Astrocyte (in vitro differentiated cells and primary cell): Measurements from ENCODE around the gene TMEM115. TPM values are rescaled to one million over a fixed set of nuclear protein-coding genes. Genes with fewer than 3 reads are reported as not detected.

Experiments
- DNase-seq: peaks from one replicate; pipeline ENCODE4 v3.0.0-alpha.2; 2010; ENCODE audit warnings: low read depth
- FAIRE-seq: peaks from 2 replicates; lab custom pipeline; 2011; peaks lifted over from hg19 to GRCh38; lab: Jason Lieb, UNC
- H2AFZ ChIP-seq: 2 replicates; pipeline ENCODE4 v1.6.0; 2012; ENCODE audit warnings: low read depth, low read length, inconsistent platforms
- H3K27ac ChIP-seq: 2 replicates; pipeline ENCODE4 v1.5.1; 2011; ENCODE audit warnings: low read depth, low read length, inconsistent platforms
- H3K27me3 ChIP-seq: 2 replicates; pipeline ENCODE4 v1.6.0; 2011; ENCODE audit warnings: low read length, inconsistent platforms; ENCODE audit not compliant: insufficient read depth
- H3K36me3 ChIP-seq: 2 replicates; pipeline ENCODE4 v1.5.1; 2011; ENCODE audit warnings: low read length, inconsistent platforms; ENCODE audit not compliant: insufficient read depth
- H3K4me1 ChIP-seq: 2 replicates; pipeline ENCODE4 v1.5.1; 2011; ENCODE audit warnings: low read length, inconsistent platforms; ENCODE audit not compliant: insufficient read depth
- H3K4me2 ChIP-seq: 2 replicates; pipeline ENCODE4 v1.6.0; 2012; ENCODE audit warnings: low read length, inconsistent platforms
- H3K4me3 ChIP-seq: 2 replicates; pipeline ENCODE4 v1.5.1; 2011; ENCODE audit warnings: low read depth, mild to moderate bottlenecking, low read length, inconsistent platforms; ENCODE audit not compliant: insufficient read depth
- H3K79me2 ChIP-seq: 2 replicates; pipeline ENCODE4 v1.6.0; 2012; ENCODE audit warnings: mild to moderate bottlenecking, low read length, inconsistent platforms; ENCODE audit not compliant: insufficient read depth
- H3K9ac ChIP-seq: 2 replicates; pipeline ENCODE4 v1.6.0; 2012; ENCODE audit warnings: mild to moderate bottlenecking, low read length, inconsistent platforms
- H3K9me3 ChIP-seq: 2 replicates; pipeline ENCODE4 v1.5.1; 2012; ENCODE audit warnings: low read depth, mild to moderate bottlenecking, low read length, inconsistent platforms; ENCODE audit not compliant: insufficient read depth
- H4K20me1 ChIP-seq: 2 replicates; pipeline ENCODE4 v1.6.0; 2012; ENCODE audit warnings: low read length, inconsistent platforms; ENCODE audit not compliant: insufficient read depth
- H3K27ac Mint-ChIP-seq: one replicate; pipeline ENCODE4 v1.8.0; 2021; ENCODE audit warnings: mild to moderate bottlenecking, mixed read lengths; ENCODE audit not compliant: unreplicated experiment
- H3K27me3 Mint-ChIP-seq: one replicate; pipeline ENCODE4 v1.8.0; 2021; ENCODE audit warnings: low read depth, mixed read lengths; ENCODE audit not compliant: unreplicated experiment
- H3K36me3 Mint-ChIP-seq: one replicate; pipeline ENCODE4 v1.8.0; 2021; ENCODE audit warnings: low read depth, mixed read lengths; ENCODE audit not compliant: unreplicated experiment
- H3K4me1 Mint-ChIP-seq: one replicate; pipeline ENCODE4 v1.8.0; 2021; ENCODE audit warnings: low read depth, mixed read lengths; ENCODE audit not compliant: unreplicated experiment
- H3K4me3 Mint-ChIP-seq: one replicate; pipeline ENCODE4 v1.8.0; 2021; ENCODE audit warnings: mild to moderate bottlenecking, moderate library complexity, mixed read lengths; ENCODE audit not compliant: unreplicated experiment
- H3K9me3 Mint-ChIP-seq: one replicate; pipeline ENCODE4 v1.8.0; 2021; ENCODE audit warnings: mild to moderate bottlenecking, mixed read lengths; ENCODE audit not compliant: unreplicated experiment
- EZH2 ChIP-seq: IDR thresholded peaks from 2 replicates; pipeline ENCODE4 v1.6.1; 2012; ENCODE audit warnings: mild to moderate bottlenecking, low read length, inconsistent platforms; ENCODE audit not compliant: insufficient read depth
- total RNA-seq: library from RNA; stranded (reverse); gene quantifications from 2 replicates; pipeline ENCODE4 v1.2.1, GENCODE V29; 2021
- TF ChIP-seq, protein P1 (sequence below): IDR thresholded peaks from 2 replicates; pipeline ENCODE4 v1.5.1; 2011; ENCODE audit warnings: low read depth, mild to moderate bottlenecking, inconsistent platforms, low read length, moderate library complexity; ENCODE audit not compliant: insufficient read depth

The TMEM115 gene
- total RNA-seq, 1 donor from 2014 or later, result 48.7 TPM

DNA sequence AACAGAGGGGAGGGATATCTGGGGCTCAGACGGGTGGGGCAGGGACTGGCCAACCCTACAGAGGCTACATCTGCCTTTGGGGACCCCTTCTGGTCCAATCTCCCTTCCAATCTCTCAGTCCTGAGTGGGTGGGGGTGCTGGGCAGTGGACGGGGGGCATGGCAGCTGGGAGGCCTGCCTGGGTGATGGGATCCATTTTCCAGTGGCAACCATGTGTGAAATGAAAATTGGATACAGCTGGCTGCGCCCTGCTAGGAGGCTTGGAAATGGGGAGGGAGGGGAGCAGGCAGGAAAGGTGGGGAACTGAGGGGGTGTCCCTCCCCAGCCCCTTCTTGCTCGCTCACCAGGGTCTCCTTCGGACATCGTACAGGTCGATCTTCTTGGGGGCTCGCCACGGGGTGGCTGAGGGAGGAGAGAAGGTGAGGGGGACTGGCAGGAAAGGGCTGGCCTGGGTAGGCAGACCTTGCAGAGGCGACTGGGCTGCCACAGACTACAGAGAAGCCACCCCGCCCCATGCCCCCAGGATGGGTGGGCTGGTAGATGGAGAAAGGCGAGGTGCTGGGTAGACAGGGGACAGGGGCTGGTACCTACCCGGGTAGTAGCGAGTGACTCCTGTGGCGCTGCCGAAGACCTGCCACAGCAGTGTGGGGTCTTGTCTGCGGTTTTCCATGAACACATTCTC, 21.2 kb upstream of the TMEM115 start:
- no peak for FAIRE-seq
- no peak overlapping the region for H3K4me2 ChIP-seq
- no peaks in the 10 kb centered on the region for H3K9me3 Mint-ChIP-seq
- H3K27me3 Mint-ChIP-seq, result peaks cover 49% of the 10 kb centered on the region
- H2AFZ ChIP-seq, result no peak overlapping the region
- H3K4me3 ChIP-seq, result no peak overlapping the region
- H3K9ac ChIP-seq, result no peak overlapping the region
- H3K4me1 ChIP-seq, result no peaks in the 10 kb centered on the region
- H4K20me1 ChIP-seq, result no peaks in the 10 kb centered on the region
- H3K36me3 Mint-ChIP-seq, result no peaks in the 10 kb centered on the region
- no peak overlapping the region for H3K27ac Mint-ChIP-seq
- H3K27ac ChIP-seq, result no peak overlapping the region
- no peak for DNase-seq
- TF ChIP-seq, protein P1, sequence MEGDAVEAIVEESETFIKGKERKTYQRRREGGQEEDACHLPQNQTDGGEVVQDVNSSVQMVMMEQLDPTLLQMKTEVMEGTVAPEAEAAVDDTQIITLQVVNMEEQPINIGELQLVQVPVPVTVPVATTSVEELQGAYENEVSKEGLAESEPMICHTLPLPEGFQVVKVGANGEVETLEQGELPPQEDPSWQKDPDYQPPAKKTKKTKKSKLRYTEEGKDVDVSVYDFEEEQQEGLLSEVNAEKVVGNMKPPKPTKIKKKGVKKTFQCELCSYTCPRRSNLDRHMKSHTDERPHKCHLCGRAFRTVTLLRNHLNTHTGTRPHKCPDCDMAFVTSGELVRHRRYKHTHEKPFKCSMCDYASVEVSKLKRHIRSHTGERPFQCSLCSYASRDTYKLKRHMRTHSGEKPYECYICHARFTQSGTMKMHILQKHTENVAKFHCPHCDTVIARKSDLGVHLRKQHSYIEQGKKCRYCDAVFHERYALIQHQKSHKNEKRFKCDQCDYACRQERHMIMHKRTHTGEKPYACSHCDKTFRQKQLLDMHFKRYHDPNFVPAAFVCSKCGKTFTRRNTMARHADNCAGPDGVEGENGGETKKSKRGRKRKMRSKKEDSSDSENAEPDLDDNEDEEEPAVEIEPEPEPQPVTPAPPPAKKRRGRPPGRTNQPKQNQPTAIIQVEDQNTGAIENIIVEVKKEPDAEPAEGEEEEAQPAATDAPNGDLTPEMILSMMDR, result no peak
- H3K79me2 ChIP-seq, result no peaks in the 10 kb centered on the region
- no peaks in the 10 kb centered on the region for H3K27me3 ChIP-seq
- H3K4me1 Mint-ChIP-seq, result no peaks in the 10 kb centered on the region
- H3K9me3 ChIP-seq, result no peaks in the 10 kb centered on the region
- H3K36me3 ChIP-seq, result no peaks in the 10 kb centered on the region
- H3K4me3 Mint-ChIP-seq, result no peak overlapping the region

GRCh38 chr3:50378757-50379156, 19.4 kb upstream of the TMEM115 start:
- H3K27me3 Mint-ChIP-seq, result peaks cover 41% of the 10 kb centered on the region
- FAIRE-seq (no peak), DNase-seq (no peak)
- Histone ChIP-seq H3K27ac (no peak overlapping the region), H3K4me2 (no peak overlapping the region), H3K36me3 (no peaks in the 10 kb centered on the region), H3K9ac (no peak overlapping the region), H3K9me3 (no peaks in the 10 kb centered on the region), H3K4me3 (no peak overlapping the region), H2AFZ (no peak overlapping the region), H3K79me2 (no peaks in the 10 kb centered on the region), H4K20me1 (no peaks in the 10 kb centered on the region), H3K4me1 (no peaks in the 10 kb centered on the region), H3K27me3 (peaks cover 2% of the 10 kb centered on the region)
- H3K9me3 Mint-ChIP-seq, result no peaks in the 10 kb centered on the region
- no peak overlapping the region for H3K4me3 Mint-ChIP-seq
- H3K36me3 Mint-ChIP-seq, result no peaks in the 10 kb centered on the region
- TF ChIP-seq EZH2, result no peak
- TF ChIP-seq, protein P1, result no peak
- no peak overlapping the region for H3K27ac Mint-ChIP-seq
- no peaks in the 10 kb centered on the region for H3K4me1 Mint-ChIP-seq

DNA sequence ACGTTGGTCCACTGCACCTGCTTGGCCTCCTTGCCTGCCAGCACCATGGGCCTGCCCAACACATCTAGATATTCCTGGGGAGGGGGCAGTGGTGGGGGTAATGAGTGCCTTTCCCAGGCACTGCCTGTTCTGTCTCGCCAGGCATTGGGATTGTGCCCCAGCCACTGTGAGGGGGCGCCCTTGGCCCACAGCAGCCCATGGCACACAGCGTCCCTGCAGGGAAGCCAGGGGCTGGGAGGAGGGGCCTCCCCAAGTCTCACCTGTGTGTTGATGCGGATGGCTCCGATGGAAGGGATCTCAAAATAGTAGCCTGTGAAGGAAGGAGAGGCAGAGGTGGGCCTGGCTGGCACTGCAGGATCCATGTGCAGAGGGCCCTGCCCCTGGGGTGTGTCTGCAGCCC, 18.7 kb upstream of the TMEM115 start:
- no peak overlapping the region for H3K27ac ChIP-seq
- Mint-ChIP-seq H3K4me3 (no peak overlapping the region), H3K36me3 (no peaks in the 10 kb centered on the region), H3K4me1 (peaks cover 3% of the 10 kb centered on the region), H3K27me3 (peaks cover 38% of the 10 kb centered on the region), H3K9me3 (no peaks in the 10 kb centered on the region), H3K27ac (no peak overlapping the region)
- no peaks in the 10 kb centered on the region for H3K79me2 ChIP-seq
- peaks cover 2% of the 10 kb centered on the region for H3K27me3 ChIP-seq
- TF ChIP-seq, protein P1, result no peak
- no peak for TF ChIP-seq EZH2
- no peaks in the 10 kb centered on the region for H4K20me1 ChIP-seq
- DNase-seq (no peak), FAIRE-seq (no peak)
- H3K9ac ChIP-seq, result no peak overlapping the region
- H3K9me3 ChIP-seq, result no peaks in the 10 kb centered on the region
- H3K4me1 ChIP-seq, result no peaks in the 10 kb centered on the region
- no peak overlapping the region for H3K4me2 ChIP-seq
- no peak overlapping the region for H3K4me3 ChIP-seq
- no peak overlapping the region for H2AFZ ChIP-seq
- no peaks in the 10 kb centered on the region for H3K36me3 ChIP-seq
